Fibroblast of pulmonary artery (primary cell): ENCODE measurements around the gene TP53RK.
"Not testable (repeated sequence)": the region's sequence is repeated elsewhere in the genome, so short reads cannot be mapped to it uniquely, and the experiment has no call there.

ENCODE experiments used
- DNase-seq: peaks from one replicate; pipeline ENCODE4 v3.0.0-alpha.2; 2010; ENCODE audit warnings: low read depth
- H3K4me3 ChIP-seq: replicated peaks from 2 replicates; pipeline ENCODE4 v1.5.1; 2011; ENCODE audit warnings: low read depth, mild to moderate bottlenecking, control low read depth, low read length, moderate library complexity
- CTCF ChIP-seq: IDR thresholded peaks from 2 replicates; pipeline ENCODE4 v1.5.1; 2011; ENCODE audit warnings: mild to moderate bottlenecking, control low read depth, low read length, inconsistent platforms; ENCODE audit errors: missing control alignments

The TP53RK gene

GRCh38 chr20:46677608-46678007 lies 11.6 kb downstream of the TP53RK start:
- no peak for TF ChIP-seq CTCF
- no peak overlapping the region for H3K4me3 ChIP-seq
- no peak for DNase-seq

- H3K4me3 ChIP-seq, DNase-seq: not testable (repeated sequence)
Observed at GRCh38 chr20:46676649-46677316, 12.5 kb downstream of the TP53RK start.

GRCh38 chr20:46674253-46675083 lies 14.8 kb downstream of the TP53RK start:
- no peak for TF ChIP-seq CTCF
- no peak overlapping the region for H3K4me3 ChIP-seq
- DNase-seq: no peak

GRCh38 chr20:46673394-46674252 lies 15.6 kb downstream of the TP53RK start:
- DNase-seq: no peak
- H3K4me3 ChIP-seq: no peak overlapping the region
- no peak for TF ChIP-seq CTCF

GRCh38 chr20:46672543-46673148 lies 16.6 kb downstream of the TP53RK start:
- DNase-seq: no peak
- TF ChIP-seq CTCF: no peak
- no peak overlapping the region for H3K4me3 ChIP-seq

GRCh38 chr20:46671866-46672542 lies 17.2 kb downstream of the TP53RK start:
- DNase-seq: no peak
- H3K4me3 ChIP-seq: no peak overlapping the region
- no peak for TF ChIP-seq CTCF
